SK-N-MC (cell line): Measurements from ENCODE around the gene GRPEL1.

Experiments used
- EZH2 ChIP-seq: fragments of 200-600 bp; sonication (generic); IDR thresholded peaks from one replicate; pipeline ENCODE4 v1.6.1; 2017; ENCODE audit warnings: antibody characterized with exemption
- FOXP2 ChIP-seq: optimal IDR thresholded peaks from 2 replicates; pipeline ENCODE3; 2011; ENCODE audit warnings: mild to moderate bottlenecking, moderate library complexity; ENCODE audit not compliant: insufficient read depth; ENCODE audit errors: extremely low read length, control extremely low read depth
- POLR2AphosphoS5 ChIP-seq: IDR thresholded peaks from 2 replicates; pipeline ENCODE4 v1.6.1; 2012; ENCODE audit warnings: mild to moderate bottlenecking, low read depth, low read length, borderline replicate concordance

DNA sequence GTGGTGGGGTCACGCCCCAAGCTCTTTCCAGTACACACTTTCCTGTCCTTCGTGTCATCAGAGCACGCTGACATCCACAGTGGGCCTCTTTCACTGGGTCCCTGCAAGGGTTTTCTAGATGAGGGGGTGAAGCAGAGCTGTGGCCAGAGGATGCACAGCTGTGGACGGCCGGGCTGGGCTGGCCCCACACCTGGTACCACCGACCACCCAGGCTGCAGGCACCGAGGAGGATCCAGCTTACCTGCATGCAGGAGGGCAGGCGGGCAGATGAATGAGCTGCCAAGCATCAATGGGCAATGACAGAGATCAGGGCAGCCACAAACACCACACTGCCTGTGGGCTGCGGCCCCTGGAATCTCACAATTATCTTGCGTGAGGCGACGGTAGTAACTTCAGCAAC, 9.5 kb upstream of the GRPEL1 start:
- TF ChIP-seq EZH2 (no peak), POLR2AphosphoS5 (no peak), FOXP2 (no peak)
